BE2C (cell line): ENCODE data around the gene RNU1-1.
"Not testable (repeated sequence)": the region's sequence is repeated elsewhere in the genome, so short reads cannot be mapped to it uniquely, and the experiment has no call there.

Source experiments
- DNase-seq: peaks from one replicate; pipeline ENCODE4 v3.0.0-alpha.2; 2020
- H3K27me3 ChIP-seq: fragments of 250-450 bp; sonication (Bioruptor Pico); 2 replicates; pipeline ENCODE4 v1.5.1; 2020; ENCODE audit warnings: mild to moderate bottlenecking
- H3K36me3 ChIP-seq: fragments of 250-450 bp; sonication (Bioruptor Pico); 2 replicates; pipeline ENCODE4 v1.5.1; 2020; ENCODE audit warnings: mild to moderate bottlenecking
- H3K4me1 ChIP-seq: fragments of 250-450 bp; sonication (Bioruptor Pico); 2 replicates; pipeline ENCODE4 v1.5.1; 2020
- H3K4me3 ChIP-seq: 2 replicates; pipeline ENCODE4 v1.5.1; 2011; ENCODE audit warnings: low read depth, low read length
- H3K9me3 ChIP-seq: fragments of 250-450 bp; sonication (Bioruptor Pico); 2 replicates; pipeline ENCODE4 v1.5.1; 2020
- CTCF ChIP-seq: IDR thresholded peaks from 2 replicates; pipeline ENCODE4 v1.5.1; 2012; ENCODE audit warnings: mild to moderate bottlenecking, low read depth, low read length

Gene RNU1-1

DNA sequence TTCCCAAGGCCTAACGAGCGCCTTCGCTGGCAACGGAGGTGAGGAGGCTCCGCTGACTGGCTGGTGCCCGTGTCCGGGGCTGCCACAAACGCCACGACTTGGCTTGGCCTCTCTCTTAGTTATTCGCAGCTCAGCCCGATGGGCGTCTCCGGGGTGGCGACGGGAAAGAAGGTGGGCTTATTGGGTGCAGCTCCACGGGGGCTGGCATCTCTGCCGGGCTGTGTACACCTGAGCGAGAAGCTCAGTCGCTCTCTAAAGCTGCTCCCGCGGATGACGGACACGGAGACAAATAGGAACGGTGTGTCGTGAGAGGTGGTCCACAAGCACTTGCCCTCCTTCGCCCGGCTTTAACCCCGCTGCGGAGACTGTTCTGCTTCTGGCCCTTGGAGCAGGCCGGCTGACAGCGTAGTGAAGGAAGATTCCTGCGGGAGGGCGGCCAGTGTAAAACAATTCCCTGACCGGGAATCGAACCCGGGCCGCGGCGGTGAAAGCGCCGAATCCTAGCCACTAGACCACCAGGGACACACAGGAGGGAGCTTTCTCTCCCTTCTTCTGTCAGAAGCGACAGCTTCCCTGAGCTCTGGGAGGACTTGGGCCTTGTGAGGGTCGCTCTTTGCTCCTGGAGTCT, 20.9 kb upstream of the RNU1-1 start:
- not testable (repeated sequence) for DNase-seq, H3K4me1 ChIP-seq, H3K9me3 ChIP-seq, H3K27me3 ChIP-seq, H3K4me3 ChIP-seq, H3K36me3 ChIP-seq

GRCh38 chr1:16534239-16534828, 20.2 kb upstream of the RNU1-1 start:
- not testable (repeated sequence) for H3K36me3 ChIP-seq, H3K27me3 ChIP-seq, H3K9me3 ChIP-seq, H3K4me1 ChIP-seq, DNase-seq, H3K4me3 ChIP-seq

- not testable (repeated sequence) for H3K4me3 ChIP-seq, H3K27me3 ChIP-seq, H3K9me3 ChIP-seq, H3K4me1 ChIP-seq, DNase-seq, H3K36me3 ChIP-seq
These were observed 18.3 kb upstream of the RNU1-1 start for GRCh38 chr1:16532235-16532991.

DNA sequence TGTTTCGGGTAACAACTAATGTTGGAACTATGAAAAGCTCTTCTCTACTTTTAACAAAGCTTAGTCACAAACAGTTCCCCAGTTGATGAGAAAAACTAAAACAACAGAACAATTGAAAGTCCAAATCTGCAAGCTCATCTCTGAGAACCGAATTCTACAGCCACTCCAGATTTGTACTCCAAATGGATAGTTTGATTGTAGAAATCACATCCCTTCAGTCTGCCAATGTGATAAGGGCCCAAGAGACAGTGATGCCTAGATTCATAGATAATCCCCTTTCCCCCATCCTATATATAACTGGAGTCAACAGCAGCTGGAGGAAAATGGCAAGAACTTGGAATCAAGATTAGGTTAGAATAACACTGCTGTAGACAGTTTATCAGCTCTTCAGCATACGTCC, 14.3 kb upstream of the RNU1-1 start:
- not testable (repeated sequence) for DNase-seq, H3K4me3 ChIP-seq, H3K9me3 ChIP-seq, H3K27me3 ChIP-seq, H3K4me1 ChIP-seq, H3K36me3 ChIP-seq

GRCh38 chr1:16525769-16526168, 11.7 kb upstream of the RNU1-1 start:
- H3K27me3 ChIP-seq, H3K4me1 ChIP-seq, H3K4me3 ChIP-seq, DNase-seq, H3K36me3 ChIP-seq, H3K9me3 ChIP-seq: not testable (repeated sequence)

DNA sequence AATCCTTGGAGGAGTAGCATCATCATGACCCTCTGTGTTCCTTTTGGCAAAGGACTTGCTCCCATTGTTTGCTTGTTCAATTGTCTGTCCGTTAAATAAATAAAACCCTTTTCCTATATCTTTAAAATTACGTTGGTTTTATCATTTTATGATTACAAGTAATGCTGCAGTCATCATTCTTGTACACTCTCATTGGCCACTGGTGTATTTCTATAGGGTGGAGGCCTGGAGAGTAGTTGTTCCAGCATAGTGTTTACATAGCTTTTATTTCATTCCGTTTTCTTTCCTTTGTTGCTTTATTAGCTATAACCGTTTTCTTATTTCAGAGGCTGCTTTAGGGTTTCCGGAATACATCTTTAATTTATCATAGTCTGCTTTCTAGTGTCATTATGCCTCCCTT, 7.6 kb upstream of the RNU1-1 start:
- not testable (repeated sequence) for H3K4me1 ChIP-seq, DNase-seq, H3K36me3 ChIP-seq, H3K4me3 ChIP-seq, H3K27me3 ChIP-seq, H3K9me3 ChIP-seq

DNA sequence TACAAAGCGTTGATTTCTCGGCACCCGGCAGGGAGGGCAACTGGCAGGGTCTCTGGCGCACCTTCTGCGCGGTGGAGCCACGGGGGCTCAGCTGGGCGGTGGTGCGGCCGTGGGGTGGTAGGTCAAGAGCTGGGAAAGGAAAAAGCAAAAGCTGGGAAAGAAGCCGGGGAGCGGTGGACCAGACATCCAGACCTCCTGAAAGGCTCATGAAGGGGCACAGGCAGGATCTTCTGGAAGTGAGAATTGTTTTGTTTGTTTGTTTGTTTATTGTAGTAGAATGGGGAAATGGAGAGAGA, 7.2 kb upstream of the RNU1-1 start:
- no peak for TF ChIP-seq CTCF
- no peak for DNase-seq
- no peak overlapping the region for H3K4me3 ChIP-seq

GRCh38 chr1:16520435-16521287, 6.6 kb upstream of the RNU1-1 start:
- H3K4me1 ChIP-seq, H3K36me3 ChIP-seq, DNase-seq, H3K4me3 ChIP-seq, H3K9me3 ChIP-seq, H3K27me3 ChIP-seq: not testable (repeated sequence)

More for the DNA sequence above, 7.2 kb upstream of the RNU1-1 start:
- Histone ChIP-seq H3K27me3 (no peaks in the 10 kb centered on the region), H3K36me3 (no peaks in the 10 kb centered on the region), H3K9me3 (no peaks in the 10 kb centered on the region), H3K4me1 (no peaks in the 10 kb centered on the region)

GRCh38 chr1:16519255-16519951, 5.3 kb upstream of the RNU1-1 start:
- not testable (repeated sequence) for H3K27me3 ChIP-seq, H3K36me3 ChIP-seq, H3K9me3 ChIP-seq, H3K4me3 ChIP-seq, DNase-seq, H3K4me1 ChIP-seq

DNA sequence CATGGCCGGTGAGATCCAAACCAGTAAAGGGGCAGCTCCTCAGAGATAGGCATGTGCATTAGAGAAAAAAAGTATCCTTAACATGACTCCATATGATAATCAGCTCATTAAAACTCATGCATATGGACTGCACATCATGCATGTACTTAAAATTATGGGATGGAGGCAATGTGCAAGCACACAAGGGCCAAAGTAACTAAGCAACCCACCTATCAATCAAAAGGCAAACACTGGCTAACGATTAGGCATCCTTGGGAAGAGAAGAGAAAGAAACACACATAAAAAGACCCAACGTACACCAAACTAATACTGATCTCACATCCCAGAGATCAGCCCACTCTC, 4.8 kb upstream of the RNU1-1 start:
- H3K27me3 ChIP-seq, H3K9me3 ChIP-seq, H3K4me1 ChIP-seq, DNase-seq, H3K4me3 ChIP-seq, H3K36me3 ChIP-seq: not testable (repeated sequence)

- H3K4me1 ChIP-seq, H3K36me3 ChIP-seq, H3K9me3 ChIP-seq, H3K27me3 ChIP-seq, DNase-seq, H3K4me3 ChIP-seq: not testable (repeated sequence)
These were observed 2.8 kb upstream of the RNU1-1 start for GRCh38 chr1:16516694-16517410.

DNA sequence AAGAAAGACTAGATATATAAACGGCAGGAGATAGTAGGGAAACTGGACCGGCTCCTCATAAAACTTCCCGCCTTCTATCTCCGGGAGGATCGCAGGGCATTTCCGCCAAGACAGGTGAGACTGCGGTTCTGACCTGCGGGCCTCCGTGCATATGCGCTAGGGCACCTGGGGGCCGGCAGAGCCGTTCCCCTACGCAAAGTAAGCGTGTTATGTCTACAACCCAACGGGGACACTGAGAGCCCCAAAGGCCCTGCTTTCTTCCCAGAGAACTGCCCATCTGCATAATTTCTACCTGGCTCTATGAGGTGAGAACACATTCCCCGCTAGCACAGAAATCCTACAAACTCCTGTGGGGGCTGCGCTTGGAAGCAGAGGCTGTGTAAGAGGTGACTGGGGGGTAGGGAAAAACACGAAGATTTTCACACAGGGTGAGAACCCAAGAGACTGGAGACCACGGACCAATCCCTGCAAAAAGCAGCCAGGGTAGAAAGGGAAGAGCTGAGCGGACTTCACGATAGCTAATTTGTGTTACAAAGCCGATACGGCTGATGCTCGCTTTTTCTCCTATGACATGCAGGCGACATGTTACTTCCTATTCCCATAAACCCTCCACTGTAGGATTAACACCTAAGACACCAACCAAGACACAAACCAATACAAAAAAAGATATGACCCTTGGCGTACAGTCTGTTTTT, 526 bp downstream of the RNU1-1 start:
- not testable (repeated sequence) for H3K27me3 ChIP-seq, H3K9me3 ChIP-seq, H3K36me3 ChIP-seq, H3K4me1 ChIP-seq
- peak overlapping the region; percentile 23; the same call in 1 of the 2 replicates for H3K4me3 ChIP-seq
- DNase-seq: peak; percentile 25

GRCh38 chr1:16512624-16513411, 1.3 kb downstream of the RNU1-1 start:
- H3K9me3 ChIP-seq, H3K4me1 ChIP-seq, H3K36me3 ChIP-seq, DNase-seq, H3K4me3 ChIP-seq, H3K27me3 ChIP-seq: not testable (repeated sequence)
